ENCODE data around the gene SLC25A25. TPM values are rescaled to one million over a fixed set of nuclear protein-coding genes. Genes with fewer than 3 reads are reported as not detected.

SLC25A25 gene
- total and polyA plus RNA-seq, 9 of the 15 experiments (the other 6 are each of a cell fraction or from before 2014, with no cell fraction given): 0.07 to 35.9 (median 23.2) TPM

- TF ChIP-seq ZNF280A (IDR thresholded peaks at IDR 0.05; ENCODE audit: low read depth, partially characterized antibody) (no peak), PTBP1 (IDR thresholded peaks at IDR 0.05; ENCODE audit: low read depth, low read length) (0 out of 2 replicates have a peak, but pooled peaks have one; percentile 15), TEAD4 (IDR thresholded peaks at IDR 0.05; ENCODE audit: low read length) (no peak; the same call in 1 of the 2 replicates), TEAD4 (CRISPR knock-in tag; IDR thresholded peaks at IDR 0.05; ENCODE audit: borderline replicate concordance) (no peak), POLR2A (conservative IDR thresholded peaks at IDR 0.05) (no peak; the same call in 1 of the 2 replicates), CEBPG (CRISPR knock-in tag; IDR thresholded peaks at IDR 0.05) (no peak), CEBPG (tag; conservative IDR thresholded peaks at IDR 0.05 in 1 of 2, IDR thresholded peaks at IDR 0.05 in 1 of 2) (no peak), SUPT5H (IDR thresholded peaks at IDR 0.05) (0 out of 2 replicates have a peak, but pooled peaks have one; percentile 30), ZBTB43 (CRISPR knock-in tag; IDR thresholded peaks at IDR 0.05) (no peak), RBBP5 (IDR thresholded peaks at IDR 0.05; ENCODE audit: borderline replicate concordance, insufficient read depth, low read length, poor library complexity, severe bottlenecking) (peak; percentile 49), TAF7 (tag; IDR thresholded peaks at IDR 0.05) (no peak), XRCC5 (IDR thresholded peaks at IDR 0.05; ENCODE audit: low read depth, low read length) (no peak), RNF2 (IDR thresholded peaks at IDR 0.05) (no peak), NCOA6 (IDR thresholded peaks at IDR 0.05) (no peak), ZNF143 (CRISPR knock-in tag; IDR thresholded peaks at IDR 0.05) (no peak), TAL1 (IDR thresholded peaks at IDR 0.05) (no peak), TSHZ1 (CRISPR knock-in tag; IDR thresholded peaks at IDR 0.05) (no peak), ZSCAN29 (IDR thresholded peaks at IDR 0.05) (no peak), CBX3 (IDR thresholded peaks at IDR 0.05; ENCODE audit: borderline replicate concordance in 1 of 2, low read length in 2 of 2) (no peak), SMAD3 (CRISPR knock-in tag; conservative IDR thresholded peaks at IDR 0.05) (no peak), ZNF778 (CRISPR knock-in tag; IDR thresholded peaks at IDR 0.05) (no peak), ZNF280B (CRISPR knock-in tag; IDR thresholded peaks at IDR 0.05) (no peak)
Measured at GRCh38 chr9:128127568-128127989, 59.5 kb downstream of the SLC25A25 start, which contains the start of gene PTGES2 (continued).
